NT2/D1 (cell line): ENCODE results near the gene SORL1.

ENCODE experiments used
- DNase-seq: peaks from one replicate; pipeline ENCODE4 v3.0.0-alpha.2; 2011; ENCODE audit warnings: low read depth, low spot score
- H3K27me3 ChIP-seq: 2 replicates; pipeline ENCODE4 v1.6.0; 2011; ENCODE audit warnings: mild to moderate bottlenecking; ENCODE audit not compliant: insufficient read length, insufficient read depth
- H3K36me3 ChIP-seq: 2 replicates; pipeline ENCODE4 v1.6.1; 2011; ENCODE audit warnings: mild to moderate bottlenecking, low read length, mixed read lengths; ENCODE audit not compliant: insufficient read depth, insufficient read length
- H3K4me1 ChIP-seq: 2 replicates; pipeline ENCODE4 v1.5.1; 2011; ENCODE audit not compliant: insufficient read depth, insufficient read length
- H3K4me3 ChIP-seq: 2 replicates; pipeline ENCODE4 v1.5.1; 2011; ENCODE audit warnings: low read depth; ENCODE audit not compliant: insufficient read length
- H3K9ac ChIP-seq: 2 replicates; pipeline ENCODE4 v1.6.0; 2011; ENCODE audit warnings: low read depth; ENCODE audit not compliant: insufficient read length
- H3K9me3 ChIP-seq: 2 replicates; pipeline ENCODE4 v1.5.1; 2011; ENCODE audit warnings: mild to moderate bottlenecking, low read length; ENCODE audit not compliant: insufficient read depth
- SUZ12 ChIP-seq: IDR thresholded peaks from 2 replicates; pipeline ENCODE4 v1.6.1; 2011; ENCODE audit not compliant: insufficient read length, insufficient read depth; ENCODE audit errors: extremely low read depth
- YY1 ChIP-seq: IDR thresholded peaks from 2 replicates; pipeline ENCODE4 v1.6.1; 2011; ENCODE audit not compliant: insufficient read length, insufficient read depth
- ZNF274 ChIP-seq: IDR thresholded peaks from 2 replicates; pipeline ENCODE4 v1.6.1; 2011; ENCODE audit warnings: mild to moderate bottlenecking, low read depth, low read length

The SORL1 gene

DNA sequence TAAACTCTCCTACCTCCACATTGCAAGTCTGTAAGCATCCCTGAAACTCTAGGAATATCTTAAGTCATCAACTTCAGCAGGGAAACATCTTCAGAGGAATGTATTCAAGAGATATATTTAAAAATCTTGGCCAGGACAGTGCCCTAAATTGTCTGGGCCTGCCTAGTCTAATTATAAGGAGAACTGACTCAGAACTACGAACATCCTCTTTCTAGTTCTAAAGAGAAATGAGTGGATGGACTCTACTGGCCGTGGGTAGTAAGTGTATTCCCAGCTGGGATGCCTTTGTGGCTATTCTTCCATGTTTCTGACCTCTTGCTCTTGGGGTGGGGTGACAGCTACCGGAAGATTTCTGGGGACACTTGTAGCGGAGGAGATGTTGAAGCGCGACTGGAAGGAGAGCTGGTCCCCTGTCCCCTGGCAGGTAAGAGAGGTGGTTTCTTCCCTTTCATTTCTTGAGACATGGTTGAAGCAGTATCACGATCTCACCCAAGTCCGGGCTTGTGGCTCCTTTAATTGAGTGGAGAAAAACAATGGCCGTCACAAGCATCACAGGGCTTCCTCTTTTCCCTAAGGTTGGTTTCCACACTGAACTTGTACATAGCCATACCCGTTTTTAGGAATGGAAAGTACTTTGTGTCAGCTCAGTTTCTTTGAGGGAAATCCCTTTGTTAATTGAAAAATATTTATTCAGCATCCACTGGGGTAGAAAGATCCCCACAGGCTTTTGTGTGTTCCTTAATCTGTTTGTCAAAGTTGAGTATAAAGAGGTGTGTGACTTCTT lies 98.3 kb downstream of the SORL1 start:
- H3K27me3 ChIP-seq = no peaks in the 10 kb centered on the region
- no peaks in the 10 kb centered on the region for H3K4me1 ChIP-seq
- H3K4me3 ChIP-seq = no peak overlapping the region
- H3K9me3 ChIP-seq = no peaks in the 10 kb centered on the region
- DNase-seq = no peak
- peaks cover 4% of the 10 kb centered on the region for H3K36me3 ChIP-seq
- no peak overlapping the region for H3K9ac ChIP-seq
- TF ChIP-seq ZNF274 = no peak
- no peak for TF ChIP-seq YY1
- no peak for TF ChIP-seq SUZ12

DNA sequence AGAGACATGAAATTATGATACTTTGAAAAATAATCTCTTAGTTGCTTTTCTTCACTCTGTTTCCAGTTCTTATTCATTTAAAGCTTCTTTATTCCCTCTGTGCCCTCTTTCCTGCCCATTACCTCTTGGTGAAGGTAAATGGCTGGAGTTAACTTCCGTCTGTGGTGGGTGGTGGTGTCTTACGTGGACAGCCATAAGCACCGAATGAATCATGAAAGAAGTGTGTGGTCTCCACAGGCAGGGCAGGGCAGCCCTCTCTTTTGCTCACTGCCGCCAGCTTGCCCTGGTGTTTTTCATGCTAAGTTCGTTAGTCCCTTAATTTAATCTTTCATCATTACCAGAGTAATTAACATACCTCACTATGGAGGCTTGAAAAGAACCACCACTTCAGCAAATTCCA lies 99.3 kb downstream of the SORL1 start:
- H3K4me3 ChIP-seq = no peak overlapping the region
- TF ChIP-seq ZNF274 (no peak), SUZ12 (no peak), YY1 (no peak)
- no peak for DNase-seq
- H3K27me3 ChIP-seq = no peaks in the 10 kb centered on the region
- H3K9me3 ChIP-seq = no peaks in the 10 kb centered on the region
- no peaks in the 10 kb centered on the region for H3K4me1 ChIP-seq
- peaks cover 4% of the 10 kb centered on the region for H3K36me3 ChIP-seq
- H3K9ac ChIP-seq = no peak overlapping the region

DNA sequence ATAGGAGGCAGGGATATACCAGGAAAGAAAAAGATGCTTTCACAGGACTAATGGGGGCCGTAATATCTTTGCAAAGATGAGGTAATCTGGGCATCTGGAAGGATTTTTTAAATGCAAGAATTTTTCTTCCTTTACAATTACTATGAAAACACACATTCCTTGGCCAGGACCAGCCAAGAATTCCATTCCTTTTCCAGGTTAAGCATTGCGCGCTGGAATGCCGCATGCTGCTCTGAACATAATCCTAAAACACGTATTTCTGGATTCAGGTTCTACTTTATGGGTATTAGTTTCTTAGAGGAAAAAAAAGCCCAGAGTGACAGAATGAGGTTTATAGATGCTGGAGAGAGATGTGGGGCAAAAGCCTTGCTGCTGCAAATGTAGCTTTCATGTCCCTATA lies 100.0 kb downstream of the SORL1 start:
- Histone ChIP-seq H3K9ac (no peak overlapping the region), H3K36me3 (peaks cover 4% of the 10 kb centered on the region), H3K4me3 (no peak overlapping the region), H3K4me1 (no peaks in the 10 kb centered on the region), H3K9me3 (no peaks in the 10 kb centered on the region), H3K27me3 (no peaks in the 10 kb centered on the region)
- DNase-seq = no peak
- TF ChIP-seq YY1 (no peak), SUZ12 (no peak), ZNF274 (no peak)

DNA sequence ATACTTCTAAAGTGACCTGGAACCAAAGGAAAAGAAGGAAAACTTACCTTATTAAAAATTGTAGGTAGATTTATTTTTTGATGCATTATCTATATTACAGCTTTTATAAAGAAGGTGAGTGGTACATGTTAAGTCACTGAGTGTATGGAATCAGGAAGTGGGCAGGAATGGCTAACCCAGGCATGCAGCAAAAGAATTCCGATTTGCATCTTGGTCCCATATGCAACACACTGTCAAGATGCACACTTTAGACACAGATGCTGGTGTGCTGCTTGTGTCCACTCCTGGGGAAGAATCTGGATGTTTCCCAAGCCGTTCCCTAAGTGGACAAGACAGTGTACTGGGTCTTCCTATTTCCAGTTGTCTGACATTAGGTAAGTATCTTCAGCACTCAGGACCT lies 100.5 kb downstream of the SORL1 start:
- H3K36me3 ChIP-seq = peaks cover 4% of the 10 kb centered on the region
- H3K27me3 ChIP-seq = no peaks in the 10 kb centered on the region
- TF ChIP-seq YY1 = no peak
- TF ChIP-seq ZNF274 = no peak
- TF ChIP-seq SUZ12 = no peak

DNA sequence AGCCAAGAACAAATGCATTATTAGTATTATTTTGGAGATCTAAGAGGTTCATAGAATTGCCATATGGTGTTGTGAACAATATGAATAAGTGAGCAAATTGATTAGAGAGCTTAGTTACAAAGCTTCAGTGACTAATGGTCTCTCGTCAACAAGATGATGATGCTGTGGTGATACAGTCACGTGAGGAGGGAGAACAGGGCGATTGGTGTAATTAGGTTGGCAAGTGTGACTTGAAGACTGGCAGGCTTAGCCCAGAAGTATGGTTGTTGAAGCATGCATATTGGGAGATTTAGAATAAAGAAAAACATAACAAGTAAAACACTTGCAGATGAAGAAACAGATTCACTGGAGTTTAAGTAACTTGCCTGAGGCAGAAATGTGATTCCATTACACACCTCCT lies 101.3 kb downstream of the SORL1 start:
- TF ChIP-seq YY1 = no peak
- no peak for TF ChIP-seq ZNF274
- TF ChIP-seq SUZ12 = no peak
- DNase-seq = no peak
- Histone ChIP-seq H3K4me1 (no peaks in the 10 kb centered on the region), H3K9me3 (no peaks in the 10 kb centered on the region), H3K9ac (no peak overlapping the region), H3K36me3 (peaks cover 5% of the 10 kb centered on the region), H3K27me3 (no peaks in the 10 kb centered on the region), H3K4me3 (no peak overlapping the region)

More for the DNA sequence above, 100.5 kb downstream of the SORL1 start:
- no peak overlapping the region for H3K4me3 ChIP-seq
- H3K4me1 ChIP-seq = no peaks in the 10 kb centered on the region
- no peak for DNase-seq
- H3K9ac ChIP-seq = no peak overlapping the region
- H3K9me3 ChIP-seq = no peaks in the 10 kb centered on the region

DNA sequence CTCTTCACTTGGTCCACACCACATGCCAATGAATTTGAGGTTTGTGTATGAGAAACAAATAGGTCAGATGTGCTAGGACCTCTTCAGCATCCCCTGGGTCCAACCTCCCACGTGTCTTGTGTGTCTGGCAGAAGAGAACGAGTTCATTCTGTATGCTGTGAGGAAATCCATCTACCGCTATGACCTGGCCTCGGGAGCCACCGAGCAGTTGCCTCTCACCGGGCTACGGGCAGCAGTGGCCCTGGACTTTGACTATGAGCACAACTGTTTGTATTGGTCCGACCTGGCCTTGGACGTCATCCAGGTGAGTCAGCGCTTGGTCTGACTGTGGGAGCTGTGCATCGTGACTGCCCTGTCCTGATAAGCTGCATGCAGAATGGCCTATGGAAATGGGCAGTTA lies 101.7 kb downstream of the SORL1 start:
- Histone ChIP-seq H3K4me1 (no peaks in the 10 kb centered on the region), H3K36me3 (peaks cover 9% of the 10 kb centered on the region), H3K27me3 (no peaks in the 10 kb centered on the region), H3K4me3 (no peak overlapping the region), H3K9ac (no peak overlapping the region), H3K9me3 (no peaks in the 10 kb centered on the region)
- TF ChIP-seq YY1 = no peak
- no peak for TF ChIP-seq ZNF274
- DNase-seq = no peak

DNA sequence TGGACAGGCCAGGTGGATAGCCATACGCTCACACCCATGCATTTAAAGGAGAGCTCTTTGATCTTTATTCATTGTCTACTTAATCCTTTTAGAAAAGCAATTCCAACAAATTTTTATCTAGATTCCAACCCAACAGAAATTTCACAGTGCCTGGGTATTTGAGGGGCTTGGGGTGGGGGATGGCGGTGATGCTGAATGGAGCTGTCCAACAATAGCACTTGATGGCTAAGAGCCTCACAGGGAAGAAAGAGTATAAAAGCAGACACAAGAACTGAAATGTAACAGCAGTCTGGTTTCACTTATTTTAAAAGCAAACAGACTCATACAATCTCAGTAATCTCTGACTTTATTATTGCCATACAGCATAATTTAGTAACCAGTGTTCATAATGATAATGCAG lies 102.4 kb downstream of the SORL1 start:
- H3K27me3 ChIP-seq = no peaks in the 10 kb centered on the region
- TF ChIP-seq ZNF274 (no peak), YY1 (no peak), SUZ12 (no peak)
- no peak overlapping the region for H3K9ac ChIP-seq
- peaks cover 15% of the 10 kb centered on the region for H3K36me3 ChIP-seq
- H3K9me3 ChIP-seq = no peaks in the 10 kb centered on the region
- no peak for DNase-seq
- no peaks in the 10 kb centered on the region for H3K4me1 ChIP-seq
- no peak overlapping the region for H3K4me3 ChIP-seq
